Ishikawa (cell line): ENCODE data around the gene XRRA1.

Experiments
- CEBPB ChIP-seq: IDR thresholded peaks from 2 replicates; pipeline ENCODE4 v1.6.1; 2012
- CREB1 ChIP-seq: IDR thresholded peaks from 2 replicates; pipeline ENCODE4 v1.6.1; 2012; ENCODE audit warnings: low read depth
- EGR1 ChIP-seq: IDR thresholded peaks from 2 replicates; pipeline ENCODE4 v1.6.1; 2012
- EP300 ChIP-seq: IDR thresholded peaks from 2 replicates; pipeline ENCODE4 v1.6.1; 2012; ENCODE audit warnings: borderline replicate concordance
- FOXM1 ChIP-seq: IDR thresholded peaks from 2 replicates; pipeline ENCODE4 v1.6.1; 2012; ENCODE audit warnings: low read depth, borderline replicate concordance
- MAX ChIP-seq: IDR thresholded peaks from 2 replicates; pipeline ENCODE4 v1.6.1; 2012
- NFIC ChIP-seq: IDR thresholded peaks from 2 replicates; pipeline ENCODE4 v1.6.1; 2012
- RAD21 ChIP-seq: IDR thresholded peaks from 2 replicates; pipeline ENCODE4 v1.6.1; 2012; ENCODE audit warnings: low read depth
- REST ChIP-seq: IDR thresholded peaks from 2 replicates; pipeline ENCODE4 v1.6.1; 2012; ENCODE audit warnings: low read depth, mild to moderate bottlenecking
- TAF1 ChIP-seq: IDR thresholded peaks from 2 replicates; pipeline ENCODE4 v1.6.1; 2012; ENCODE audit warnings: low read depth, mild to moderate bottlenecking
- TCF12 ChIP-seq: IDR thresholded peaks from 2 replicates; pipeline ENCODE4 v1.6.1; 2012; ENCODE audit warnings: low read depth
- TEAD4 ChIP-seq: IDR thresholded peaks from 2 replicates; pipeline ENCODE4 v1.6.1; 2012
- USF1 ChIP-seq: IDR thresholded peaks from 2 replicates; pipeline ENCODE4 v1.6.1; 2012
- YY1 ChIP-seq: IDR thresholded peaks from 2 replicates; pipeline ENCODE4 v1.6.1; 2012; ENCODE audit warnings: low read depth
- ZBTB7A ChIP-seq: IDR thresholded peaks from 2 replicates; pipeline ENCODE4 v1.6.1; 2012; ENCODE audit warnings: low read depth

The XRRA1 gene

GRCh38 chr11:74809801-74810200, 139.1 kb downstream of the XRRA1 start:
- TF ChIP-seq CEBPB (no peak), TEAD4 (no peak), USF1 (no peak), TAF1 (no peak), EP300 (no peak), TCF12 (no peak), NFIC (no peak), REST (no peak), RAD21 (no peak), MAX (no peak), FOXM1 (no peak), ZBTB7A (no peak), YY1 (no peak), EGR1 (no peak), CREB1 (no peak)

- TF ChIP-seq ZBTB7A: no peak
- no peak for TF ChIP-seq EP300
- no peak for TF ChIP-seq MAX
- no peak for TF ChIP-seq TEAD4
- no peak for TF ChIP-seq EGR1
- no peak for TF ChIP-seq RAD21
- no peak for TF ChIP-seq CREB1
- no peak for TF ChIP-seq FOXM1
- TF ChIP-seq YY1: no peak
- no peak for TF ChIP-seq TCF12
Measured at GRCh38 chr11:74806267-74806666, 142.6 kb downstream of the XRRA1 start.

- no peak for TF ChIP-seq RAD21
- no peak for TF ChIP-seq NFIC
- TF ChIP-seq EGR1: no peak
- no peak for TF ChIP-seq TAF1
- TF ChIP-seq FOXM1: no peak
- no peak for TF ChIP-seq USF1
- TF ChIP-seq CREB1: no peak
- no peak for TF ChIP-seq MAX
- TF ChIP-seq YY1: no peak
- TF ChIP-seq CEBPB: no peak
- TF ChIP-seq EP300: no peak
- no peak for TF ChIP-seq REST
- no peak for TF ChIP-seq TCF12
- TF ChIP-seq TEAD4: no peak
- TF ChIP-seq ZBTB7A: no peak
Measured at GRCh38 chr11:74791333-74792100, 157.4 kb downstream of the XRRA1 start.
